Loucy (cell line): Measurements from ENCODE around the gene ZNF385D.

Experiments
- H2AFZ ChIP-seq: fragments of 200-600 bp; sonication (generic); 2 replicates; pipeline ENCODE4 v1.6.0; 2016; ENCODE audit warnings: antibody characterized with exemption, mild to moderate bottlenecking, low read length, moderate library complexity
- H3F3A ChIP-seq: fragments of 200-600 bp; 2 replicates; pipeline ENCODE4 v1.6.0; 2016; ENCODE audit warnings: antibody characterized with exemption, low read depth, mild to moderate bottlenecking
- H3K27me3 ChIP-seq: fragments of 200-600 bp; sonication (generic); 2 replicates; pipeline ENCODE4 v1.6.1; 2014; ENCODE audit warnings: low read length, mild to moderate bottlenecking; ENCODE audit not compliant: insufficient read depth, poor library complexity, severe bottlenecking
- H3K36me3 ChIP-seq: fragments of 200-600 bp; sonication (generic); 2 replicates; pipeline ENCODE4 v1.6.1; 2016; ENCODE audit warnings: low read length; ENCODE audit not compliant: insufficient read depth
- H3K4me1 ChIP-seq: fragments of 200-600 bp; sonication (generic); 2 replicates; pipeline ENCODE4 v1.5.1; 2014; ENCODE audit warnings: low read length, mild to moderate bottlenecking; ENCODE audit not compliant: insufficient read depth, poor library complexity, severe bottlenecking
- H3K4me2 ChIP-seq: fragments of 200-600 bp; sonication (generic); 2 replicates; pipeline ENCODE4 v1.6.0; 2014; ENCODE audit warnings: antibody characterized with exemption, low read length, low read depth, mild to moderate bottlenecking; ENCODE audit not compliant: poor library complexity, severe bottlenecking
- H3K4me3 ChIP-seq: fragments of 200-600 bp; sonication (generic); 2 replicates; pipeline ENCODE4 v1.5.1; 2014; ENCODE audit warnings: low read length, mild to moderate bottlenecking, mixed read lengths; ENCODE audit not compliant: poor library complexity, severe bottlenecking
- H3K79me2 ChIP-seq: fragments of 200-600 bp; sonication (generic); 2 replicates; pipeline ENCODE4 v1.6.1; 2014; ENCODE audit warnings: low read length; ENCODE audit not compliant: insufficient read depth
- H3K9ac ChIP-seq: fragments of 200-600 bp; sonication (generic); 2 replicates; pipeline ENCODE4 v1.6.0; 2014; ENCODE audit warnings: mild to moderate bottlenecking, low read depth, low read length, moderate library complexity; ENCODE audit not compliant: poor library complexity, severe bottlenecking
- H3K9me2 ChIP-seq: fragments of 200-600 bp; sonication (generic); replicated peaks from 2 replicates; pipeline ENCODE4 v1.6.1; 2016; ENCODE audit warnings: low read depth, low read length, mixed read lengths
- H3K9me3 ChIP-seq: fragments of 200-600 bp; sonication (generic); 2 replicates; pipeline ENCODE4 v1.6.1; 2014; ENCODE audit warnings: mild to moderate bottlenecking, antibody characterized with exemption, low read length, low read depth; ENCODE audit not compliant: insufficient read depth
- H4K20me1 ChIP-seq: fragments of 200-600 bp; sonication (generic); 2 replicates; pipeline ENCODE4 v1.6.0; 2014; ENCODE audit warnings: antibody characterized with exemption, low read length, mild to moderate bottlenecking; ENCODE audit not compliant: insufficient read depth, poor library complexity, severe bottlenecking
- CTCF ChIP-seq: fragments of 200-600 bp; sonication (generic); conservative IDR thresholded peaks from 2 replicates; pipeline ENCODE4 v1.5.1; 2014; ENCODE audit warnings: mild to moderate bottlenecking, antibody characterized with exemption, low read length
- EZH2phosphoT487 ChIP-seq: fragments of 200-600 bp; IDR thresholded peaks from 2 replicates; pipeline ENCODE4 v1.6.1; 2018; ENCODE audit warnings: antibody characterized with exemption, mild to moderate bottlenecking, moderate library complexity, borderline replicate concordance

The ZNF385D gene

GRCh38 chr3:21599890-21600289 lies 151.1 kb downstream of the ZNF385D start:
- Histone ChIP-seq H3K4me3 (no peak overlapping the region), H3K9me2 (no peaks in the 10 kb centered on the region), H2AFZ (no peak overlapping the region), H3K36me3 (no peaks in the 10 kb centered on the region), H3K4me2 (no peak overlapping the region), H3K27me3 (no peaks in the 10 kb centered on the region), H3K79me2 (no peaks in the 10 kb centered on the region), H3F3A (no peaks in the 10 kb centered on the region), H3K9ac (no peak overlapping the region), H4K20me1 (no peaks in the 10 kb centered on the region), H3K9me3 (no peaks in the 10 kb centered on the region), H3K4me1 (no peaks in the 10 kb centered on the region)
- no peak for TF ChIP-seq EZH2phosphoT487

GRCh38 chr3:21592828-21593227 lies 158.2 kb downstream of the ZNF385D start:
- TF ChIP-seq EZH2phosphoT487 (no peak), CTCF (no peak)
- no peaks in the 10 kb centered on the region for H3K9me3 ChIP-seq
- H3K4me3 ChIP-seq, result no peak overlapping the region
- H3K4me1 ChIP-seq, result no peaks in the 10 kb centered on the region
- no peaks in the 10 kb centered on the region for H4K20me1 ChIP-seq
- H3K36me3 ChIP-seq, result no peaks in the 10 kb centered on the region
- H3K79me2 ChIP-seq, result no peaks in the 10 kb centered on the region
- no peak overlapping the region for H3K9ac ChIP-seq
- no peaks in the 10 kb centered on the region for H3K27me3 ChIP-seq
- no peaks in the 10 kb centered on the region for H3F3A ChIP-seq
- H2AFZ ChIP-seq, result no peak overlapping the region
- H3K4me2 ChIP-seq, result no peak overlapping the region
- H3K9me2 ChIP-seq, result no peaks in the 10 kb centered on the region

GRCh38 chr3:21587894-21588293 lies 163.1 kb downstream of the ZNF385D start:
- no peak overlapping the region for H3K9ac ChIP-seq
- H3K4me3 ChIP-seq, result no peak overlapping the region
- H2AFZ ChIP-seq, result no peak overlapping the region
- TF ChIP-seq EZH2phosphoT487 (no peak), CTCF (no peak)
- no peaks in the 10 kb centered on the region for H3K4me1 ChIP-seq
- H3F3A ChIP-seq, result no peaks in the 10 kb centered on the region
- H3K9me3 ChIP-seq, result no peaks in the 10 kb centered on the region
- H3K4me2 ChIP-seq, result no peak overlapping the region
- H3K79me2 ChIP-seq, result no peaks in the 10 kb centered on the region
- no peaks in the 10 kb centered on the region for H3K9me2 ChIP-seq
- no peaks in the 10 kb centered on the region for H3K27me3 ChIP-seq
- H4K20me1 ChIP-seq, result no peaks in the 10 kb centered on the region
- no peaks in the 10 kb centered on the region for H3K36me3 ChIP-seq

GRCh38 chr3:21585216-21585740 lies 165.7 kb downstream of the ZNF385D start:
- H3K9me2 ChIP-seq, result no peaks in the 10 kb centered on the region
- no peaks in the 10 kb centered on the region for H3K79me2 ChIP-seq
- H2AFZ ChIP-seq, result no peak overlapping the region
- no peaks in the 10 kb centered on the region for H3F3A ChIP-seq
- H3K4me1 ChIP-seq, result no peaks in the 10 kb centered on the region
- H3K9me3 ChIP-seq, result no peaks in the 10 kb centered on the region
- H3K36me3 ChIP-seq, result no peaks in the 10 kb centered on the region
- no peaks in the 10 kb centered on the region for H4K20me1 ChIP-seq
- no peaks in the 10 kb centered on the region for H3K27me3 ChIP-seq
- H3K4me3 ChIP-seq, result no peak overlapping the region
- no peak for TF ChIP-seq CTCF
- no peak for TF ChIP-seq EZH2phosphoT487
- no peak overlapping the region for H3K4me2 ChIP-seq
- no peak overlapping the region for H3K9ac ChIP-seq
